T-cell (primary cell): ENCODE measurements around the gene KRT33A. TPM values are rescaled to one million over a fixed set of nuclear protein-coding genes. Genes with fewer than 3 reads are reported as not detected.

ENCODE experiments used
- ATAC-seq, 4 experiments: fragments of 200-7000 bp in 3 of 4; fragments of 150-1000 bp in 1 of 4; cut with Tn5 transposase; replicated peaks in 1 of 4; 1 replicate in 3 of 4; 2 replicates in 1 of 4; pipeline ENCODE4 v1.10.0; 2021; ENCODE audit warnings: moderate library complexity in 3 of 4, mild to moderate bottlenecking in 2 of 4, moderate number of reproducible peaks in 1 of 4
- CTCF ChIA-PET, 2 donors: fragments of 300-600 bp; sonication (Branson Sonifier 250); formaldehyde crosslinking; loops; one replicate each; lab custom pipeline; 2022; ENCODE audit warnings: antibody characterized with exemption in 2 of 2; lab: Charles Lee
- POLR2A ChIA-PET, 2 donors: fragments of 300-600 bp; sonication (Branson Sonifier 250); formaldehyde crosslinking; loops; one replicate each; lab custom pipeline; 2022; ENCODE audit warnings: antibody characterized with exemption in 2 of 2; lab: Charles Lee
- DNase-seq, 35 experiments: peaks; one replicate each; pipeline versions ENCODE4 v3.0.0 to v3.0.0-alpha.2; 2013 to 2023
- H3K27ac ChIP-seq: one replicate; pipeline ENCODE4 v1.5.1; 2013; ENCODE audit warnings: low read length
- H3K27me3 ChIP-seq, 2 experiments: replicated peaks in 1 of 2; 1 replicate in 1 of 2; 2 replicates in 1 of 2; pipeline versions ENCODE4 v1.6.1 to v1.7.0; 2013; ENCODE audit warnings: low read length in 1 of 2, mixed read lengths in 1 of 2; ENCODE audit not compliant: control insufficient read depth in 2 of 2, insufficient read depth in 2 of 2; ENCODE audit errors: extremely low read depth in 1 of 2
- H3K36me3 ChIP-seq, 2 donors: 1 replicate in 1 of 2; 2 replicates in 1 of 2; pipeline versions ENCODE4 v1.6.1 to v1.7.0; 2013; ENCODE audit warnings: low read length in 1 of 2; ENCODE audit not compliant: control insufficient read depth in 2 of 2, insufficient read depth in 1 of 2; ENCODE audit errors: extremely low read depth in 1 of 2
- H3K4me1 ChIP-seq, 2 experiments: 1 replicate in 1 of 2; 2 replicates in 1 of 2; pipeline versions ENCODE4 v1.6.1 to v1.7.0; 2013; ENCODE audit warnings: low read length in 2 of 2, mixed read lengths in 1 of 2; ENCODE audit not compliant: insufficient read depth in 2 of 2, control insufficient read depth in 1 of 2; ENCODE audit errors: extremely low read depth in 1 of 2
- H3K4me3 ChIP-seq, 2 donors: 1 replicate in 1 of 2; 2 replicates in 1 of 2; pipeline versions ENCODE4 v1.5.1 to v1.7.0; 2013; ENCODE audit warnings: mild to moderate bottlenecking in 2 of 2, low read length in 1 of 2, moderate library complexity in 1 of 2; ENCODE audit not compliant: control insufficient read depth in 1 of 2; ENCODE audit errors: extremely low read depth in 1 of 2
- H3K9me3 ChIP-seq: 2 replicates; pipeline ENCODE4 v1.7.0; 2013
- H3K27ac Mint-ChIP-seq, 2 donors: one replicate each; pipeline ENCODE4 v1.8.0; 2020 to 2021; ENCODE audit warnings: mild to moderate bottlenecking in 2 of 2, mixed read lengths in 2 of 2
- H3K27me3 Mint-ChIP-seq, 2 donors: one replicate each; pipeline ENCODE4 v1.8.0; 2021 to 2022; ENCODE audit warnings: mixed read lengths in 2 of 2
- H3K36me3 Mint-ChIP-seq: one replicate; pipeline ENCODE4 v1.8.0; 2021; ENCODE audit warnings: mixed read lengths
- H3K4me1 Mint-ChIP-seq, 3 donors: one replicate each; pipeline ENCODE4 v1.8.0; 2020 to 2022; ENCODE audit warnings: mixed read lengths in 3 of 3, mild to moderate bottlenecking in 1 of 3
- H3K4me3 Mint-ChIP-seq, 3 donors: one replicate each; pipeline ENCODE4 v1.8.0; 2020 to 2022; ENCODE audit warnings: mild to moderate bottlenecking in 3 of 3, mixed read lengths in 3 of 3, moderate library complexity in 3 of 3
- H3K9me3 Mint-ChIP-seq, 3 donors: one replicate each; pipeline ENCODE4 v1.8.0; 2020 to 2022; ENCODE audit warnings: mixed read lengths in 3 of 3
- WGBS: methylation state at CpG from one replicate; pipeline ENCODE4 v1.1.5; 2013; ENCODE audit warnings: missing lambda C conversion rate; ENCODE audit not compliant: insufficient coverage; 5-methylcytosine and 5-hydroxymethylcytosine counted together
- total RNA-seq, 35 experiments: library from RNA in 6 of 35; stranded (reverse) in 6 of 35; fragments of 120-200 nt in 1 of 35; gene quantifications; one replicate each; pipeline versions ENCODE4 v1.2.1 to v1.2.4 and lab custom pipeline; 2013 to 2026

KRT33A gene
- total RNA-seq, 5 donors from 2014 or later (not counting 1 experiment from before 2014, with no cell fraction given) = not detected

GRCh38 chr17:41325126-41325525 lies 25.5 kb downstream of the KRT33A start:
- POLR2A ChIA-PET = no interaction called here
- peaks cover 0 to 2% of the 10 kb centered on the region in 2 experiments for H3K27me3 ChIP-seq
- Mint-ChIP-seq H3K4me1 (peaks cover 37 to 72% (median 63%) of the 10 kb centered on the region in 3 donors), H3K27ac (peak overlapping the region in 1 of 2 donors; percentile 66), H3K4me3 (no peak overlapping the region), H3K27me3 (no peaks in the 10 kb centered on the region), H3K9me3 (peaks cover under 1 to 5% (median 4%) of the 10 kb centered on the region in 3 donors), H3K36me3 (no peaks in the 10 kb centered on the region)
- no peak for DNase-seq
- no peaks in the 10 kb centered on the region for H3K36me3 ChIP-seq
- no peak overlapping the region for H3K4me3 ChIP-seq
- H3K4me1 ChIP-seq = peaks cover 2 to 73% of the 10 kb centered on the region in 2 experiments
- no peak overlapping the region for H3K27ac ChIP-seq
- ATAC-seq = no peak
- CTCF ChIA-PET = no interaction called here
- 79% methylated on average over 4 of the region's 10 CpGs for WGBS
- no peaks in the 10 kb centered on the region for H3K9me3 ChIP-seq

DNA sequence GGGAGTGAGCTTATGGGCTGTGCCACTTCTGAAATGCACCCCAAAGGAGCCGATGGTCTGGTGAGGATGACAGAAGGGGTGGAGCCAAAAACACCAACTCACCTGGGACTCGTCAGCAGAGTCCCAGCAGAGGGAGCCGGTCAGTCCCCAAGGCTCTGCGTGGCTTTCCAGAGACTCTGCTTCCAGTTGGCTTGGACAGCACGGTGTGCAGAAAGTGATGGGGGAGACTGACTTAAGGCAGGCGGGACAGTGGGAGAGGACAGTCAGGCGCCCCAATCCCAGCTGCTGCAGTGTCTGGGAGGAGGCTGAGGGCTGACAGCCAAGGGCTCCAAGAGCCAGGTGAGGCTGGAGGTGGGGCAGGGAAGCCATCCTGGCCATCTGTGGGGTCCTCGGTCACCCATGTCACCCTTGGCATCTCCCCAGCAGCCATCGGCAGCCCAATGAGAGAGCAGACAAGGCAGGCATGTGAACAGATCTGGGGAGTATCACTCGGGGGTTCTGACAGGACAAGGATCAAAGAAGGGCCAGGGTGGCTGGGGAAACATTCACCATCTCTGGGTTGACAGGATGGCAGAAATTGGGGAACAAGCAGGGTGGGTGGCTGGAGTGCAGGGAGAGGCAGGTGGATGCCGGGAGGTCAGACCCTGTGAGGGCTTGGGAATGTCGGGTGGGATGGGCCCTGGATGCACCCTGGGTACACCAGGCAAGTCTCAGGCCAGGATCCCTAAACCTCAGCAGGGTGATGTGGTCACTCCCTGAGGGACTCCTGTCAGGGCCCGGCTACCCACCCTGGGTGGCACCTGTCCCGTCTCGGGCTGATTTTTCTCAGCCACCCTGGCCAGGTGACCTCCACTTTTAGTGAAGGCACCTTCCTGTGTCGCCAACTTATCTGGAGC lies 26.2 kb downstream of the KRT33A start:
- Mint-ChIP-seq H3K27me3 (no peaks in the 10 kb centered on the region), H3K27ac (peak overlapping the region; percentile 34 to 74), H3K4me1 (peaks cover 37 to 69% (median 63%) of the 10 kb centered on the region in 3 donors), H3K36me3 (peaks cover 6% of the 10 kb centered on the region), H3K9me3 (peaks cover 7 to 9% (median 8%) of the 10 kb centered on the region in 3 donors), H3K4me3 (no peak overlapping the region)
- ChIA-PET POLR2A (no interaction called here), CTCF (interaction anchor here (0.6 to 0.9 kb wide), 2 partner anchors 338 to 422 kb away, joined by 3 read pairs; no protein-coding TSS in a partner anchor)
- Histone ChIP-seq H3K27me3 (peaks cover 0 to 2% of the 10 kb centered on the region in 2 experiments), H3K4me1 (peaks cover 2 to 73% of the 10 kb centered on the region in 2 experiments), H3K4me3 (no peak overlapping the region), H3K27ac (no peak overlapping the region), H3K9me3 (no peaks in the 10 kb centered on the region), H3K36me3 (no peaks in the 10 kb centered on the region)
- DNase-seq (peak in 1 of 35 experiments; percentile 51), ATAC-seq (peak in 2 of 4 experiments; percentile 28)
- WGBS = 78% methylated on average over 16 of the region's 16 CpGs

GRCh38 chr17:41322903-41323895 lies 27.4 kb downstream of the KRT33A start:
- H3K27me3 Mint-ChIP-seq = no peaks in the 10 kb centered on the region

DNA sequence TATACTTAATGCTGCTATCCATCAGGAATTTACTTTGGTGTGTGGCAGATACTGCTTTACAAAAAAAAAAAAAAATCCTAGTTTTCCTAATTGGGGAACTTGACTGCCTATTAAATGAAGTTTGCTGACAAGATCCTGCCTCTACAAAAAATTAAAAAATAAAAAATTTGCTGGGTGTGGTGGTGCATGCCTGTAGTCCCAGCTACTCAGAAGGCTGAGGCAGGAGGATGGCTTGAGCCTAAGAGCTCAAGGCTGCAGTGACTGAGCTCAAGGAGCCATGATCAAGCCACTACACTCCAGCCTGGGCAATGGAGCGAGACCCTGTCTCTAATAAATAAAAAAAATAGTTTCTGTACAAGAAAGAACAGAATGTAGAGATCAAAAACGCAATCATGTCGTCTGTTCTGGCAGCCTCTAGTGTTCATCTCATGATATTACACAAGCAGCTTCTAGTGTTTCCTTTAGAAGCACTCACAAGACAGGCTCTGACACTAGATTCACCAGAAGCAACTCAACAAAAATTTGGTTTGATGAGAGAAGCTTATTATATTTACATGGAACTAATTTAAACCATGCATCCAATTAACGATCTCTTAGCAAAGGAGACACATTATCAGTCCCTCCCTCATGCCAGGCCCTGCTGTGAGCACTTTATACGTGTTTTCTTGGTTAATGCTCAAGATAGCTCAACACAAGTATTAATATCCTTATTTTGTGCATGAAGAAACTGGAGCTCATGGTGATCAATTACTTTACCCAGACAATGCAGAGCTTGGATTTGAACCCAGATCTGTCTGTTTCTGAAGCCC lies 28.3 kb downstream of the KRT33A start:
- H3K9me3 ChIP-seq = no peaks in the 10 kb centered on the region
- peak; percentile 70 to 80 (median 75) for ATAC-seq
- Mint-ChIP-seq H3K27me3 (no peaks in the 10 kb centered on the region), H3K36me3 (peaks cover 7% of the 10 kb centered on the region), H3K9me3 (peaks cover 8 to 13% (median 9%) of the 10 kb centered on the region in 3 donors), H3K27ac (peak overlapping the region; percentile 72 to 81), H3K4me3 (no peak overlapping the region), H3K4me1 (peaks cover 30 to 56% (median 52%) of the 10 kb centered on the region in 3 donors)
- DNase-seq = peak in 3 of 35 experiments; percentile 32 to 73 (median 42)
- H3K27me3 ChIP-seq = no peaks in the 10 kb centered on the region
- ChIA-PET POLR2A (interaction anchor here (0.5 to 1.4 kb wide), 5 partner anchors 14 to 1120 kb away, joined by 3 to 4 read pairs (median 4); partner anchors contain the start of gene KRTAP16-1 (in 1 of the 2)), CTCF (interaction anchor here (0.6 to 2.1 kb wide), 22 partner anchors 9 to 465 kb away, joined by 3 to 21 read pairs (median 4); partner anchors contain the start of gene KRTAP16-1 (in 1 of the 2))
- H3K27ac ChIP-seq = no peak overlapping the region
- H3K4me1 ChIP-seq = peaks cover 2 to 52% of the 10 kb centered on the region in 2 experiments
- no peaks in the 10 kb centered on the region for H3K36me3 ChIP-seq
- H3K4me3 ChIP-seq = no peak overlapping the region
- 0% methylated on average over 1 of the region's 5 CpGs for WGBS

More at GRCh38 chr17:41322903-41323895, 27.4 kb downstream of the KRT33A start:
- H3K9me3 ChIP-seq = no peaks in the 10 kb centered on the region
- H3K4me1 ChIP-seq = peaks cover 2 to 61% of the 10 kb centered on the region in 2 experiments
- CTCF ChIA-PET = interaction anchor here (0.6 to 2.1 kb wide), 21 partner anchors 13 to 466 kb away, joined by 3 to 21 read pairs (median 4); partner anchors contain the start of gene KRTAP16-1 (in 1 of the 2)
- peak overlapping the region; percentile 72 to 81 for H3K27ac Mint-ChIP-seq
- no peak overlapping the region for H3K27ac ChIP-seq
- H3K4me3 Mint-ChIP-seq = no peak overlapping the region
- POLR2A ChIA-PET = interaction anchor here in 1 of 2 donors (0.5 to 1.4 kb wide), 2 partner anchors 15 to 342 kb away, joined by 3 to 4 read pairs; no protein-coding TSS in a partner anchor
- no peak for ATAC-seq
- H3K9me3 Mint-ChIP-seq = peaks cover 8 to 13% (median 9%) of the 10 kb centered on the region in 3 donors
- DNase-seq = no peak
- 98% methylated on average over 6 of the region's 11 CpGs for WGBS
- peaks cover 7% of the 10 kb centered on the region for H3K36me3 Mint-ChIP-seq
- no peak overlapping the region for H3K4me3 ChIP-seq
- peaks cover 32 to 61% (median 56%) of the 10 kb centered on the region in 3 donors for H3K4me1 Mint-ChIP-seq
- peaks cover 0 to 2% of the 10 kb centered on the region in 2 experiments for H3K27me3 ChIP-seq
- H3K36me3 ChIP-seq = no peaks in the 10 kb centered on the region

DNA sequence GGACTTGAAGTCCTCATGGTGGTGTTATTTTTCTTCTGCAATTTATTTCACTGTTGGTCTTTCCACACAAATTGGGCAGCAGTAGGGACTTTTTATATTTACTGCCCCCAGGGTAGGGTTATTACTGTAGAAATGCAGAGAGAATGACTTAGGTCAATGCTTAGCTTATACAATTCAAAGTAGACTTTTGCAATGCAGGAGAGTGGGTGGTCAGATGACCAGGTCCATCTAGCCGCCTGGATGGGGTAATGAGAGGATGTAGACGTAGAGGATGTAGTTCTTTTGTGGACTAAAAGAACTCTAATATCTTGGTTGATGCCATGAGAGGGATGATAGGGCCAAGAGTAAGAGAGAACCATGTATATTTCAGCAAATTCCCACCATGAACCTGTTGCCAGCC lies 32.4 kb downstream of the KRT33A start:
- ATAC-seq = no peak
- peaks cover 7% of the 10 kb centered on the region for H3K36me3 Mint-ChIP-seq

More for the DNA sequence above, 32.4 kb downstream of the KRT33A start:
- Histone ChIP-seq H3K27ac (no peak overlapping the region), H3K27me3 (peaks cover 0 to 7% of the 10 kb centered on the region in 2 experiments), H3K4me1 (peaks cover 2 to 12% of the 10 kb centered on the region in 2 experiments), H3K4me3 (no peak overlapping the region), H3K36me3 (no peaks in the 10 kb centered on the region), H3K9me3 (no peaks in the 10 kb centered on the region)
- Mint-ChIP-seq H3K27me3 (no peaks in the 10 kb centered on the region), H3K9me3 (peaks cover 8 to 13% (median 9%) of the 10 kb centered on the region in 3 donors), H3K4me3 (no peak overlapping the region), H3K27ac (no peak overlapping the region), H3K4me1 (peaks cover 10 to 20% (median 16%) of the 10 kb centered on the region in 3 donors)
- CTCF ChIA-PET = no interaction called here
- POLR2A ChIA-PET = no interaction called here
- WGBS = no CpG with 5 or more reads among the region's 2 CpGs
- no peak for DNase-seq
